GM12864 (cell line): ENCODE results near the gene CPED1.

Experiments
- DNase-seq: peaks from one replicate; pipeline ENCODE4 v3.0.0-alpha.2; 2011; ENCODE audit warnings: low read depth
- H3K4me3 ChIP-seq: 2 replicates; pipeline ENCODE4 v1.5.1; 2011; ENCODE audit warnings: mild to moderate bottlenecking, low read depth, low read length, control low read depth
- CTCF ChIP-seq: IDR thresholded peaks from 2 replicates; pipeline ENCODE4 v1.5.1; 2011; ENCODE audit warnings: low read depth, mild to moderate bottlenecking, moderate library complexity, low read length, control low read depth, inconsistent platforms; ENCODE audit errors: missing control alignments

CPED1 gene

GRCh38 chr7:121303422-121304101 lies 315.1 kb downstream of the CPED1 start:
- TF ChIP-seq CTCF = no peak
- DNase-seq = no peak
- H3K4me3 ChIP-seq = no peak overlapping the region

GRCh38 chr7:121304102-121304658 lies 315.7 kb downstream of the CPED1 start:
- H3K4me3 ChIP-seq = no peak overlapping the region
- DNase-seq = no peak
- TF ChIP-seq CTCF = no peak

GRCh38 chr7:121305109-121305508 lies 316.6 kb downstream of the CPED1 start:
- TF ChIP-seq CTCF = no peak
- H3K4me3 ChIP-seq = no peak overlapping the region
- DNase-seq = no peak

DNA sequence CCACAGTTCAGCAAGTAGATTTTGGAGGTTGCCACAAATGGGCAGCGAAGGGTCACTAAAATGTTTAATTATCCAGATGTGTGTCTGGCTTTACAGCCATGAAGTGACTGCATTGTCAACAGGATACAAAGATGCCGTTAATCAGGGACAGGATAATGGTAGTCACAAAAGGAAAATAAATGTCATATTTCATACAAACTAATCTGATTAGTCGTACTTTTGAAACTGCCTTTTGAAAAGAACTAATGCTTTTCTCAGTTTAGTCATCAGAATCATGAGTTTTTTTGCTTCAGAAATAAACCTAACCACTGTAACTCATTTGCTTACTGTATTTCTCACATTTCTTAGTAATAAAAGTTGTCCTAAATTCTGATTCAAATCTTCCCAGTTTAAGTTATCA lies 318.1 kb downstream of the CPED1 start:
- H3K4me3 ChIP-seq = no peak overlapping the region
- no peak for TF ChIP-seq CTCF
- no peak for DNase-seq

DNA sequence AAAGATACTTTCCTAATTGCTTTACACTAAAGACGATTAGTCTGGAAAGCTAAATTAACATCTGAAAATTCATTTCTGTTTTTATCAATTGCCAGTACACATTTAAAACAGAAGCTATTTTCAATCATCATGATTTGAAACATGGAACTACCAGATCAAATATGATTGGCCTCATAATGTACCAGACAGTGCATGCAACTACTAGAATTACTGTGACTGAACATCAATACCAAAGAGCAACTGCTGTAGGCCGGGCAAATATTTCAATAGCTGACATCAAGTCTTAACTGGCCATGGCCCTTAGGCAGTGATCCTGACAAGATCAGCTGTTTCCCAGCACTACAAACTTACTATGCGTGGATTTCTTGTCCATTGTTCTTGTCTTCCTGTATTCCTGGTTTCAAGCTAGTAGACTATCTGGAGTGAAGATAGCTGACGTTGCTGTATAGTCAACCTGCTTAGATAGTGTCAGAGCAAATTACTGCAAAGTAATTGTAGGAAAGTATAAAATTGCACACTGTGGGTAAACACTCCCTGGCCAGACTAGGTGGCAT lies 318.6 kb downstream of the CPED1 start:
- no peak for DNase-seq
- no peak overlapping the region for H3K4me3 ChIP-seq
- no peak for TF ChIP-seq CTCF

DNA sequence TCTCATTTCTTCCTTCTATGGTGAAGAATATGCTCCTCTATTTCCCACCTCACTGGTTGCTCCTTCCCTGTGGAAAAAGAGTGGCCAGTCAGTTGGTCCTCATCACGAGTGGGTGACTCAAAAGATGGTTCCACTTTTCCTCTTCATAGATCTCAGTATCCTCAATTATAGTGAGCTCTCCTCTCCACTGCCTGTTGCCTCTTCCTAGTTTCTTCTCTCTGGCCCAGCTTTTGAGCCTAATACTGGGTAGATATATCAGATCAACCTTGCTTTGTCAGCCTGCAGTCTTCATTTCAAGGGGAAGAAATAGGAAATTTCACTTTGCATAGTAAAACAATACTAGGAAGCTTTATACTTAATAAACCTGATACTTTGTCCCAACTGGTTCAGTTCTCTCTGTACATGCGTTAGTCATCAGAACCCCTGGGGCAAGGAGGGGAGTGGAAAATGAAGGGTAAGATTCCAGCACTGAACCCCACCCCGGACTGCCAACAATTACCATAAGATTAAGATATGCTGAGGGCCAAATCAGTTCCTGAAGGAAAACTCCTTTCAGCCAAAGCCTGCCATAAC lies 324.8 kb downstream of the CPED1 start:
- TF ChIP-seq CTCF = no peak
- DNase-seq = no peak
- H3K4me3 ChIP-seq = no peak overlapping the region
